Measurements from ENCODE around the gene TRIM50. TPM values are rescaled to one million over a fixed set of nuclear protein-coding genes. Genes with fewer than 3 reads are reported as not detected.
A peak's percentile ranks its signal among the peaks of the same experiment; 100 is the strongest.
"Not testable (repeated sequence)": the region's sequence is repeated elsewhere in the genome, so short reads cannot be mapped to it uniquely, and the experiment has no call there.

Gene TRIM50
- total and polyA plus RNA-seq, 2 of the 4 experiments (the other 2 are of a cell fraction): not detected

DNA sequence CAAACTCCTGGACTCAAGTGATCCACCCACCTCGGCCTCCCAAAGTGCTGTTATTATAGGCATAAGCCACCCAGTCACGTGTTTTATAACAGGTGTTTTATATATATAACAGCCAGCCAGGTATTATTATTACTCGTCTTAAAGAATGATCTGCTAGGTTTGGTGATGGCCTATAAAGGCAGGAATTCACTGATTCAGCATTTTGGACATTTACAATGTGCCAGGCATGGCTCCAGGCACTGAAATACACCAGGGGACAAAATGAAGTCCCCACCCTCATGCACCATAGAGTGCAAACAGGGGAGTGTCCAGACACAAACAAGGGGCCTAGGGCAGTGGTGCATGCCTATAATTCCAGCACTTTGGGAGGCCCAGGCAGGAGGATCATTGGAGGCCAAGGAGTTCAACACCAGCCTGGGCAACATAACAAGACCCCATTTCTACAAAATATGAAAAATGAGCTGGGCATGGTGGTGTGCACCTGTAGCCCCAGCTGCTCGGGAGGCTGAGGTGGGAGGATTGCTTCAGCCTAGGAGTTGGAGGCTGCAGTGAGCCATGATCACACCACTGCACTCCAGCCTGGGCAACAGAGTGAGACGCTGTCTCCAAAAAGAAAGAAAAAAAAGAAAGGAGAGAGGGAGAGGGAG is 4.3 kb downstream of the TRIM50 start:
- H4K91ac ChIP-seq (ENCODE audit: insufficient read depth, low read depth, low read length); DNase-seq; H2BK5ac ChIP-seq (ENCODE audit: low read depth, low read length, poor library complexity, severe bottlenecking); H4K20me1 ChIP-seq (ENCODE audit: insufficient read depth, low read length); H3K56ac ChIP-seq (ENCODE audit: extremely low read depth, insufficient read depth, low read length); H2AK9ac ChIP-seq (replicated peaks; ENCODE audit: low read depth, low read length, poor library complexity); H2BK15ac ChIP-seq (ENCODE audit: low read depth, low read length); H3K9me3 ChIP-seq (ENCODE audit: control insufficient read depth, insufficient read depth, low read length); H3K18ac ChIP-seq (ENCODE audit: low read depth, low read length); H3K14ac ChIP-seq (replicated peaks; ENCODE audit: low read depth, low read length); H3K79me1 ChIP-seq (ENCODE audit: low read depth in 1 of 2, low read length in 2 of 2); H3K36me3 ChIP-seq (ENCODE audit: control insufficient read depth, insufficient read depth, low read length); H3K27me3 ChIP-seq (ENCODE audit: control insufficient read depth, insufficient read depth, low read length); H3K4me3 ChIP-seq (ENCODE audit: insufficient read depth, low read depth, low read length); H3K4ac ChIP-seq (ENCODE audit: low read depth, low read length); H2BK120ac ChIP-seq (ENCODE audit: low read depth, low read length); H4K8ac ChIP-seq (ENCODE audit: low read depth in 2 of 2, low read length in 2 of 2); in situ Hi-C loops (cut with MboI; ENCODE audit: low sequenced_read_pairs); H4K5ac ChIP-seq (ENCODE audit: low read depth, low read length); H3K4me1 ChIP-seq (ENCODE audit: control insufficient read depth, insufficient read depth, low read length); POLR2A ChIA-PET (ENCODE audit: unreplicated experiment); H2BK20ac ChIP-seq (ENCODE audit: low read depth, low read length); dilution Hi-C loops (cut with HindIII; ENCODE audit: low sequenced_read_pairs, unreplicated experiment); H3K9me1 ChIP-seq (ENCODE audit: insufficient read depth, low read length); ATAC-seq (ENCODE audit: low read depth); H3K9ac ChIP-seq (ENCODE audit: low read depth, low read length); H3K27ac ChIP-seq (ENCODE audit: insufficient read depth, low read length); BruUV-seq (replicated peaks); H3K23ac ChIP-seq (ENCODE audit: low read depth, low read length); H2AK5ac ChIP-seq (ENCODE audit: low read depth, low read length); H2AFZ ChIP-seq (replicated peaks; ENCODE audit: low read length, poor library complexity): not testable (repeated sequence)
- intact Hi-C loops (cut with micrococcal nuclease): loop anchor here (1.0 kb wide), 1 partner anchor 128 kb away; no protein-coding TSS in a partner anchor
- H3K4me2 ChIP-seq (ENCODE audit: low read depth, low read length): peak overlapping the region; percentile 13; the same call in 1 of the 2 replicates
- 43% methylated on average over 1 of the region's 5 CpGs; no CpG with 5 or more reads in 1 of the 2 experiments for WGBS, 2 experiments (ENCODE audit: extremely low coverage in 2 of 2, insufficient read length in 1 of 2)
- CTCF ChIA-PET: interaction anchor here (1.0 to 1.4 kb wide), 2 partner anchors 18 to 128 kb away, joined by 6 to 11 read pairs; no protein-coding TSS in a partner anchor

DNA sequence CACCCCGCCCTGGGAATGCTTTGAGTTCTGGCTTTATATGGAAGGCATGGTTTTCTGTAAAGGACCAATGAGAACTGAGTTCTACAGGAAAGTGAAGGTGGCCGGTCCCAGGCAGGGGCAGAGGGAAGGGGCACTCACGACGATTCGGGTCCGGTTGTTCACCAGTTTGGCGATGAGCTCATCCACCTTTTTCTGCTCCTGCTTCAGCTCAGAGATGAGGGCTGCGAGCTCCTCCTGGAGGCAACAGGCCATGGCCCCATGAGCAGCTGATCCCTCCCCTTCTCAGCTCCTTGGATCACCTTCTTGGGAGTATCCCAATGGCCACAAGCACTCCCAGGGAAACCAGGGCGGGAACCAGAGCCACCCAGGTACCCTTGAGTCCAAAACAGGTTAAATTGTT is 7.9 kb downstream of the TRIM50 start:
- POLR2A ChIA-PET (ENCODE audit: unreplicated experiment): not testable (repeated sequence)

More for the DNA sequence above, 7.9 kb downstream of the TRIM50 start:
- H2AK5ac ChIP-seq (ENCODE audit: low read depth, low read length); H3K4ac ChIP-seq (ENCODE audit: low read depth, low read length); H2BK20ac ChIP-seq (ENCODE audit: low read depth, low read length); H3K27me3 ChIP-seq (ENCODE audit: control insufficient read depth, insufficient read depth, low read length); H3K4me2 ChIP-seq (ENCODE audit: low read depth, low read length); H2BK120ac ChIP-seq (ENCODE audit: low read depth, low read length); H3K9ac ChIP-seq (ENCODE audit: low read depth, low read length); H3K27ac ChIP-seq (ENCODE audit: insufficient read depth, low read length); dilution Hi-C loops (cut with HindIII; ENCODE audit: low sequenced_read_pairs, unreplicated experiment); intact Hi-C loops (cut with micrococcal nuclease); in situ Hi-C loops (cut with MboI; ENCODE audit: low sequenced_read_pairs); H3K4me1 ChIP-seq (ENCODE audit: control insufficient read depth, insufficient read depth, low read length); BruUV-seq (replicated peaks); H4K20me1 ChIP-seq (ENCODE audit: insufficient read depth, low read length); H3K23ac ChIP-seq (ENCODE audit: low read depth, low read length); H2AFZ ChIP-seq (replicated peaks; ENCODE audit: low read length, poor library complexity); H3K4me3 ChIP-seq (ENCODE audit: insufficient read depth, low read depth, low read length); H3K36me3 ChIP-seq (ENCODE audit: control insufficient read depth, insufficient read depth, low read length); H4K8ac ChIP-seq (ENCODE audit: low read depth in 2 of 2, low read length in 2 of 2); H3K9me3 ChIP-seq (ENCODE audit: control insufficient read depth, insufficient read depth, low read length); H4K5ac ChIP-seq (ENCODE audit: low read depth, low read length); ATAC-seq (ENCODE audit: low read depth); H3K18ac ChIP-seq (ENCODE audit: low read depth, low read length); CTCF ChIA-PET; H4K91ac ChIP-seq (ENCODE audit: insufficient read depth, low read depth, low read length); H3K14ac ChIP-seq (replicated peaks; ENCODE audit: low read depth, low read length); H2BK5ac ChIP-seq (ENCODE audit: low read depth, low read length, poor library complexity, severe bottlenecking); DNase-seq; H2AK9ac ChIP-seq (replicated peaks; ENCODE audit: low read depth, low read length, poor library complexity); H3K79me1 ChIP-seq (ENCODE audit: low read depth in 1 of 2, low read length in 2 of 2); H3K9me1 ChIP-seq (ENCODE audit: insufficient read depth, low read length); H2BK15ac ChIP-seq (ENCODE audit: low read depth, low read length); H3K56ac ChIP-seq (ENCODE audit: extremely low read depth, insufficient read depth, low read length): not testable (repeated sequence)
- no CpG with 5 or more reads among the region's 9 CpGs for WGBS, 2 experiments (ENCODE audit: extremely low coverage in 2 of 2, insufficient read length in 1 of 2)
